ENCODE measurements around the gene PCNX3. TPM values are rescaled to one million over a fixed set of nuclear protein-coding genes. Genes with fewer than 3 reads are reported as not detected.

The PCNX3 gene
- total RNA-seq, 2 donors from 2014 or later, result 32.0 to 67.9 TPM

DNA sequence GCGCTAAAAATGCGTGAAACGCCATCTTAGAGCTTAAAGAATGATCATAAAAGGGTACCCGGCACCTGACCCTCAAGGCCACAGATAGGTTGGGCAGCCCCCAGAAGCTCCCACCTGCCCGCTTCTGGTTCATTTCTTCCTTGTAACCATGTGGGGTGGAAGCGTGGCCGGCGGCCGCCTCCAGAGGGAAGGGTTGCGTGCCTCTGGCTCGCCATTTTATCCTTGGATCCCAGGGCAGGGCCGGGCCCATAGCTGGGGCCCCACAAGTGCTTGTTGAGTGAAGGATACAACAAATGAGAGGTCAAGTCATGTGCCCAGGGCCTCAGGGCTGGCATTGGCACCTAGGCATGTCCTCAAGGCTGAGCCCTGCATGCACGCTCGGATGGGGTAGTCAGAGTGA is 5.9 kb downstream of the PCNX3 start:
- Histone ChIP-seq H3K9me3 (no peaks in the 10 kb centered on the region), H3K4me3 (no peak overlapping the region), H3K4me1 (replicated peaks) (peaks cover 8% of the 10 kb centered on the region), H3K36me3 (peaks cover 14 to 32% of the 10 kb centered on the region in 2 donors), H3K27me3 (replicated peaks; ENCODE audit: insufficient read depth) (no peaks in the 10 kb centered on the region), H3K27ac (no peak overlapping the region)
- TF ChIP-seq POLR2A (IDR thresholded peaks at IDR 0.05) (no peak), CTCF (IDR thresholded peaks at IDR 0.05) (no peak), POLR2AphosphoS5 (IDR thresholded peaks at IDR 0.05) (no peak)
- no peak for DNase-seq (ENCODE audit: low spot score)
- intact Hi-C loops (cut with DNase I), result loop anchor here (10.0 kb wide), 1 partner anchor 153 kb away; no protein-coding TSS in a partner anchor
- 93% methylated on average over 14 of the region's 14 CpGs for WGBS

DNA sequence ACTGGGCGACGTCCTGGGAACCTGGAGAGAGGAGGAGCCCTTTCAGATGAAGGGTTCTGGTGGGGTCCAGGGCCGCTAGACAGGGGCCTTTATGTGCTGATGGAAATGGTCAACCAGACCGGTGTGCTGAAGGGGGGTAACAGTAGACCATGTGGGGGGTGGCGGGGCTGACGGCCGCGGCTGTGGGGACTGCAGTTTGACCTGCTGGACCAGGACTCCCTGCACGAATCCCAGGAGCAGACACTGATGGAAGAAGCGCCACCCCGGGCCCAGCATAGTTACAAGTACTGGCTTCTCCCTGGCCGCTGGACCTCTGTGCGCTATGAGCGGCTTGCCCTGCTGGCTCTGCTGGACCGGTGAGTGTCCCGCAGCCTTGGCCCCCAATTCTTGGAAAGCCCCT is 6.4 kb downstream of the PCNX3 start:
- no peaks in the 10 kb centered on the region for H3K9me3 ChIP-seq
- WGBS, result 91% methylated on average over 16 of the region's 16 CpGs
- no peak overlapping the region for H3K4me3 ChIP-seq
- intact Hi-C loops (cut with DNase I), result loop anchor here (10.0 kb wide), 1 partner anchor 153 kb away; no protein-coding TSS in a partner anchor
- H3K4me1 ChIP-seq (replicated peaks), result peaks cover 3% of the 10 kb centered on the region
- H3K27me3 ChIP-seq (replicated peaks; ENCODE audit: insufficient read depth), result no peaks in the 10 kb centered on the region
- H3K36me3 ChIP-seq, result peaks cover 16 to 38% of the 10 kb centered on the region in 2 donors
- DNase-seq (ENCODE audit: low spot score), result no peak
- no peak for TF ChIP-seq POLR2AphosphoS5 (IDR thresholded peaks at IDR 0.05)
- no peak for TF ChIP-seq POLR2A (IDR thresholded peaks at IDR 0.05)
- no peak for TF ChIP-seq CTCF (IDR thresholded peaks at IDR 0.05)
- no peak overlapping the region for H3K27ac ChIP-seq

DNA sequence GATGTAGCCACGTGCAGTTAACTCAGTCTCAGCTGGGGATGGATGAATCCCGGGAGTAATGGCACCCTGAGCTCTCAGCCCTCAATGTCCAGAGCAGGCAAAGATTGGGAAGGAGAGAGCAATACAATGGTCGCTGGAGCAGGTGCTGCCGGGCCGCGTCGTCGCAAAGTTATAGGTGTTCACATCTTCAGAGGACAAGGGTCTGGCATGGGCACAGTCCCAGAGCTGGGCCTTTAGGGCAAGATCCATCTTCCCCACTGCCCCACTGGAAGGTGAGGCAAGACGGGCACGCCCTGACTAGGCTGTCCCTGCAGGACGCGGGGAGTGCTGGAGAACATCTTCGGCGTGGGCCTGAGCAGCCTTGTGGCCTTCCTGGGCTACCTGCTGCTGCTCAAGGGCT is 7.6 kb downstream of the PCNX3 start:
- no peak for TF ChIP-seq CTCF (IDR thresholded peaks at IDR 0.05)
- no peak for TF ChIP-seq POLR2AphosphoS5 (IDR thresholded peaks at IDR 0.05)
- TF ChIP-seq POLR2A (IDR thresholded peaks at IDR 0.05), result no peak
- H3K27ac ChIP-seq, result no peak overlapping the region
- no peaks in the 10 kb centered on the region for H3K27me3 ChIP-seq (replicated peaks; ENCODE audit: insufficient read depth)
- intact Hi-C loops (cut with DNase I), result loop anchor here (10.0 kb wide), 1 partner anchor 152 kb away; no protein-coding TSS in a partner anchor
- peaks cover 18 to 33% of the 10 kb centered on the region in 2 donors for H3K36me3 ChIP-seq
- DNase-seq (ENCODE audit: low spot score), result no peak
- WGBS, result 90% methylated on average over 14 of the region's 14 CpGs
- no peak overlapping the region for H3K4me3 ChIP-seq
- no peaks in the 10 kb centered on the region for H3K9me3 ChIP-seq
- H3K4me1 ChIP-seq (replicated peaks), result no peaks in the 10 kb centered on the region

GRCh38 chr11:65623852-65624616 is 8.5 kb downstream of the PCNX3 start:
- TF ChIP-seq CTCF (IDR thresholded peaks at IDR 0.05), result no peak
- no peak for TF ChIP-seq POLR2AphosphoS5 (IDR thresholded peaks at IDR 0.05)
- TF ChIP-seq POLR2A (IDR thresholded peaks at IDR 0.05), result no peak
- intact Hi-C loops (cut with DNase I), result loop anchor here (10.0 kb wide), 1 partner anchor 151 kb away; no protein-coding TSS in a partner anchor
- Histone ChIP-seq H3K27me3 (replicated peaks; ENCODE audit: insufficient read depth) (no peaks in the 10 kb centered on the region), H3K9me3 (no peaks in the 10 kb centered on the region), H3K36me3 (peaks cover 10 to 33% of the 10 kb centered on the region in 2 donors), H3K4me1 (replicated peaks) (no peaks in the 10 kb centered on the region), H3K27ac (no peak overlapping the region), H3K4me3 (no peak overlapping the region)
- DNase-seq (ENCODE audit: low spot score), result no peak
- WGBS, result 95% methylated on average over 23 of the region's 25 CpGs
